ENCODE results near the gene MED28.

The MED28 gene

DNA sequence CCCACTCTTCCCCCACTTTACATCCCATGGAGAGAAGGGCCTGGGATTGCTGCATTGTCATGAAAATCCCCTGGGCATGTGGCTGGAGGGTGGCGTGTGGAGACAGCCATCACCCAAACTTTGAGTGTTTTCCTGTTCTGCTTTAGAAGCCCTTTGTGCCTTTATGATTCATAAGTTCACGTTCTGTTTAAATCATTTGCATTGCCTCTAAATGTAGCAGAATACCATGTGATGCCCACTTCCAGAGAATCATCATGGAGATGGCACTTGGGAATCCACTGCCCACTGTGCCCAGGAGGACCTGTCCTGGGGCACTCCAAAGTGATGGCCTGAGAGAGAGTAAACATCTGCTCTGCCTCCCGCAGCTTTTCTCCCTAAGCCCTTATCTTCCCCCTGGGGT is 52.8 kb downstream of the MED28 start:
- DNase-seq (ENCODE audit: low spot score): no peak

DNA sequence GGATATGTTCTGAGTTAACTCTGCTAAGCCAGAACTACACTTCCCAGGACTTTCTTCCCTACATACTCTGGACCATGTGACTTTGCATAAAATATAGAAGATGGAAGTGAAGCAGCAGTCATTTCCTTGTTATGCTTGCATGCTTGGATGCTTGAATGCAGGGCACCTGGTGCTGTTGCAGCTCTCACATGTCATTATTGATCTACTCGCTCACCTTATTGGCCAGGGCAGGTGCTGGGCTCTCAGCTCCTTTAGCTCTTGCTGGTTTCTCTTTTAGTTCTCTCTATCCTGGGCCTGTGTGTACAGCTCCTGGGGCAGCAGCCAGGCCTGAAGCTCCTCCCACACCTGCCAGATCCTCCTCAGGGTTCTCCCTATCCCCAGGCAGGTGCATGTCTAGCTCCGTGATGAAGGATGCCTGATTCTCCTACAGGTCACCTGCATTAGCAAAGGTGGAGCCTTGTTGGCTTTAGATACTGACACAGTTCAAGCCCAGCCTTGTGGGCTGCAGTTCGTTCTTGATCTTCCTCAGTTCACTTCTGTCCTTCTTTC is 53.3 kb downstream of the MED28 start:
- DNase-seq (ENCODE audit: low spot score): no peak

DNA sequence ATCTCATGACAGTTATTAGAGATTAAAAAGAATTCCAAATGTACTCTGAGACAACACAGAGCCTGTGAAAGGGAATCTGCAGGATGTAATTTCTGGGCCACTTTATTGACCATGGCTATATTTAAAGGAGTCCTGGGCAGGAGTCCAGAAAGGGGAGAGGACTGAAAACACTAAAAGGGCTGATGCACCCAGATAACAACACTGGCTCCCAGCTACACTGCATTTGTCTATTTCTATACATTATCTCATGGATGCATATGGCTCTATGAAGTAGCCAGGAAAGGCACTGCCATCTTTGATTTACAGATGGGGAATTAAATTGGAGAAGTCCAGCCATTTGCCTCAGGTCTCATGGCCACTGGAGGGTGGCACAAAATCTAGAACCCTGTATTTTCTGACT is 56.0 kb downstream of the MED28 start:
- DNase-seq (ENCODE audit: low spot score): no peak

DNA sequence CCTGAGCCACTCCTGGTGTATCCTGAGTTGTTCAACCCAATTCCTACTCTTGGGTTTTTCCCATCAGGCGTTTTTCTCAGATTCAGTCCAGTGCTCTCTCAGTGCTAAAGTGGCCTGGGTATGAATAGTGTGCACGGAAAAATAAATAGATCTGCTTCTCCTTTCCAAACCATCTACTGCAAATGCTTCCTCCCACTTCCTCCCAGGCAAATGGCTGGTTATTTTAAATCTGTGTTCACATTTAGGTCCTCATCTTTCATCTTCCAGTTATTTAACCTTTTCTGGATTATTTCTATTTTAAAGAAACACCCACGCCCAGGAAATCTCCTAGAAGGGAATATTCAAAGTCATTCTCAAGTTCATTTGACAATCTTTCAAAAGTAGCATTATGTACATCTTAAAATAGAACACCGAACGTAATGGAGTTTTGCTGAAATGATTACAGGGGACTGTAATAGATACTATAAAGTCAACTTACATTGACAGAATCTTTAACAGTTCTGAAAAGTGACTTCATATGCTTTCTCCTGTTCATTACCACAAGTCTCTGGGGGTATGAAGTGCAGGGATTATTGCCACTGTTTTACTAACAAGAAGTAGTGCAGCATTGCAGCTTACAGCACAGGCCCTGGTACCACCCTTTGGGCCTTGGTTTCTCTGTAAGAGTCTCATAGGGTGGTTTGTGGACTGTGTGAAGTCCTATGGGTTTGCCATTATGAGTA is 66.3 kb downstream of the MED28 start:
- DNase-seq (ENCODE audit: low spot score): no peak

DNA sequence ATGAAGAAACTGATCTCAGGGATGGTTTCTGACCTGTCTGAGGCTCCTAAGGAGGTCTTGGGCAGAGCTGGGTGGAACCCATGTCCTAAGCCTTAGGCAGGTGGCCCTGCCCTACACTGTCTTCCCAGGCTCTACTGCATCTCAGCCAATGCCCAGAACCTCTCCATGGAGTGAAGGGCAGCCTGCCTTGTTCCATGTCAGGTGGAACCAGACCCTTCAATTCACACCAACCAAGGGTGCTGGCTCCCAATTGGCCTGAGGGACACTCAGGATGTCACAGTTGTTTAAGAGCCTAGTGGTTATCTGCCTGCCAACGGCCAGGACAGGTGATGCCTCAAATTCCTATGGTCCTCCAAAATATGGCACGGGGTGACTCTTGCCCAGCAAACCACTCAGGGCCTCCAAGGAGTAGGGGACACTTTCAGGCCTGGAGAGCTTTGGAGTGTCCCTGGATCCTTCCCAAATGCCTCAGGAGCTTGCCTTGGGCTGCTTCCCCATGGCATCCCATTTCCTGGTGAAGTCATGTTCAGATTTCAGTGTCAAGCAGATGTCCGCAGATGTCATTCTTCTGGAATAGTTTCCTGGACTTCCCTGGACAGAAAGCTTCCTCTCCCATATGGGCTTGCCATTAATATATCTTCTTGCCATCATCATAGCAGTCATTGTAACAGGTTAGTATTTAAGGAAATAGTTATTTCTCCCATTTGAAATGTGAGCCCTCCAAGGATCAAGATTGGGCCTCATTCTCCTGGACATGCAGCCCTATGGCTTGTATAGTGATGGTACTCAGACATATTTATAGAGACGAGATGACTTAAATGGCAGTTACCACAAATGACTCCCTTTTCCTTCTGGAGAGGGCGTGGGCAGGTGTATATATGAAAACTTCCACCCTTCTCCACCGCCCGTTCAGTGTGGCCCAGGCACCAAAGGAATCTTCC is 67.1 kb downstream of the MED28 start:
- DNase-seq (ENCODE audit: low spot score): no peak

DNA sequence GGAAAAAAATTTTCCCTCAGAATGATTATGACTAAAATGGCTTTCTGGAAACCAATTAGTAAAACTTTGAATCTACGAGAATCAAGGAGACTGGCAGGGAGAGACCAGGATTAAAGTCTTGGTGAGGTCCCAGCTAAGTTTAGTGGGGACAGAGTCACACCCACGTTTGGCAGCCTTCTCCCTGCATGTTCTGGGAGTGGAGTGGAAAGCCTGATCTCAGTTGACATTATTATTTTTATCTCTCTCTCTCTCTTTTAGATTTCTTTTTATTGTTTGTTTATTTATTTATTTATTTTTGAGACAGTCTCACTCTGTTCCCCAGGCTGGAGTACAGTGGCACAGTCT is 67.8 kb downstream of the MED28 start:
- DNase-seq (ENCODE audit: low spot score): no peak
